Measurements from ENCODE around the gene ECHS1. TPM values are rescaled to one million over a fixed set of nuclear protein-coding genes. Genes with fewer than 3 reads are reported as not detected.
"Not testable (repeated sequence)": the region's sequence is repeated elsewhere in the genome, so short reads cannot be mapped to it uniquely, and the experiment has no call there.

The ECHS1 gene
- total RNA-seq, 1 donor, result 13.5 TPM

GRCh38 chr10:133390597-133391248 lies 17.6 kb upstream of the ECHS1 start:
- Histone ChIP-seq H3K9me3 (ENCODE audit: low read depth, low read length) (no peaks in the 10 kb centered on the region), H3K27me3 (ENCODE audit: insufficient read depth, low read length) (no peaks in the 10 kb centered on the region), H3K4me3 (ENCODE audit: low read length) (no peak overlapping the region), H3K4me1 (ENCODE audit: insufficient read depth, low read length) (peaks cover 57% of the 10 kb centered on the region)

GRCh38 chr10:133388973-133389818 lies 16.0 kb upstream of the ECHS1 start:
- H3K4me3 ChIP-seq (ENCODE audit: low read length), result peak overlapping the region; percentile 29
- no peaks in the 10 kb centered on the region for H3K9me3 ChIP-seq (ENCODE audit: low read depth, low read length)
- no peaks in the 10 kb centered on the region for H3K27me3 ChIP-seq (ENCODE audit: insufficient read depth, low read length)
- H3K4me1 ChIP-seq (ENCODE audit: insufficient read depth, low read length), result peaks cover 45% of the 10 kb centered on the region

- H3K4me3 ChIP-seq (ENCODE audit: low read length), result no peak overlapping the region
These were observed 15.2 kb upstream of the ECHS1 start for GRCh38 chr10:133388236-133388972.

GRCh38 chr10:133386951-133387350 lies 13.8 kb upstream of the ECHS1 start:
- H3K27me3 ChIP-seq (ENCODE audit: insufficient read depth, low read length); H3K9me3 ChIP-seq (ENCODE audit: low read depth, low read length); H3K4me3 ChIP-seq (ENCODE audit: low read length): not testable (repeated sequence)
- peaks cover 36% of the 10 kb centered on the region for H3K4me1 ChIP-seq (ENCODE audit: insufficient read depth, low read length)

More at GRCh38 chr10:133388236-133388972, 15.2 kb upstream of the ECHS1 start:
- peaks cover 42% of the 10 kb centered on the region for H3K4me1 ChIP-seq (ENCODE audit: insufficient read depth, low read length)
- H3K9me3 ChIP-seq (ENCODE audit: low read depth, low read length), result no peaks in the 10 kb centered on the region
- H3K27me3 ChIP-seq (ENCODE audit: insufficient read depth, low read length), result no peaks in the 10 kb centered on the region

GRCh38 chr10:133385214-133385613 lies 12.1 kb upstream of the ECHS1 start:
- Histone ChIP-seq H3K4me1 (ENCODE audit: insufficient read depth, low read length) (peaks cover 33% of the 10 kb centered on the region), H3K9me3 (ENCODE audit: low read depth, low read length) (no peaks in the 10 kb centered on the region), H3K4me3 (ENCODE audit: low read length) (no peak overlapping the region), H3K27me3 (ENCODE audit: insufficient read depth, low read length) (no peaks in the 10 kb centered on the region)

- H3K4me1 ChIP-seq (ENCODE audit: insufficient read depth, low read length), result peaks cover 31% of the 10 kb centered on the region
- no peaks in the 10 kb centered on the region for H3K27me3 ChIP-seq (ENCODE audit: insufficient read depth, low read length)
- no peaks in the 10 kb centered on the region for H3K9me3 ChIP-seq (ENCODE audit: low read depth, low read length)
- H3K4me3 ChIP-seq (ENCODE audit: low read length), result no peak overlapping the region
These were observed 10.9 kb upstream of the ECHS1 start for GRCh38 chr10:133384071-133384470.

GRCh38 chr10:133383551-133383950 lies 10.4 kb upstream of the ECHS1 start:
- no peaks in the 10 kb centered on the region for H3K27me3 ChIP-seq (ENCODE audit: insufficient read depth, low read length)

GRCh38 chr10:133381036-133381435 lies 7.9 kb upstream of the ECHS1 start:
- Histone ChIP-seq H3K4me3 (ENCODE audit: low read length) (no peak overlapping the region), H3K27me3 (ENCODE audit: insufficient read depth, low read length) (no peaks in the 10 kb centered on the region), H3K4me1 (ENCODE audit: insufficient read depth, low read length) (peaks cover 32% of the 10 kb centered on the region), H3K9me3 (ENCODE audit: low read depth, low read length) (no peaks in the 10 kb centered on the region)

More at GRCh38 chr10:133383551-133383950, 10.4 kb upstream of the ECHS1 start:
- peaks cover 28% of the 10 kb centered on the region for H3K4me1 ChIP-seq (ENCODE audit: insufficient read depth, low read length)
- no peaks in the 10 kb centered on the region for H3K9me3 ChIP-seq (ENCODE audit: low read depth, low read length)
- H3K4me3 ChIP-seq (ENCODE audit: low read length), result no peak overlapping the region

- no peaks in the 10 kb centered on the region for H3K9me3 ChIP-seq (ENCODE audit: low read depth, low read length)
- peak overlapping the region; percentile 51 for H3K4me3 ChIP-seq (ENCODE audit: low read length)
- peaks cover 32% of the 10 kb centered on the region for H3K4me1 ChIP-seq (ENCODE audit: insufficient read depth, low read length)
- no peaks in the 10 kb centered on the region for H3K27me3 ChIP-seq (ENCODE audit: insufficient read depth, low read length)
These were observed 6.9 kb upstream of the ECHS1 start for GRCh38 chr10:133379801-133380666.

GRCh38 chr10:133379152-133379800 lies 6.1 kb upstream of the ECHS1 start, which contains the start of gene PAOX:
Gene PAOX (plus strand): TSS chr10:133379262. CDS start chr10:133379317, 55 bp downstream.
- Histone ChIP-seq H3K4me3 (ENCODE audit: low read length) (peak within 1 kb of the TSS; percentile 61), H3K27me3 (ENCODE audit: insufficient read depth, low read length) (no peaks in the 10 kb centered on the region), H3K9me3 (ENCODE audit: low read depth, low read length) (no peaks in the 10 kb centered on the region), H3K4me1 (ENCODE audit: insufficient read depth, low read length) (peaks cover 35% of the 10 kb centered on the region)

- Histone ChIP-seq H3K4me1 (ENCODE audit: insufficient read depth, low read length) (peaks cover 42% of the 10 kb centered on the region), H3K9me3 (ENCODE audit: low read depth, low read length) (no peaks in the 10 kb centered on the region), H3K4me3 (ENCODE audit: low read length) (peak overlapping the region; percentile 61), H3K27me3 (ENCODE audit: insufficient read depth, low read length) (no peaks in the 10 kb centered on the region)
These were observed 5.3 kb upstream of the ECHS1 start for GRCh38 chr10:133378251-133379096.

- H3K9me3 ChIP-seq (ENCODE audit: low read depth, low read length), result no peaks in the 10 kb centered on the region
- H3K4me1 ChIP-seq (ENCODE audit: insufficient read depth, low read length), result peaks cover 42% of the 10 kb centered on the region
- H3K4me3 ChIP-seq (ENCODE audit: low read length), result peak overlapping the region; percentile 61
- H3K27me3 ChIP-seq (ENCODE audit: insufficient read depth, low read length), result no peaks in the 10 kb centered on the region
These were observed 4.7 kb upstream of the ECHS1 start for GRCh38 chr10:133377818-133378250.

All from mononuclear cell (primary cell).